Measurements from ENCODE around the gene SCFD2. TPM values are rescaled to one million over a fixed set of nuclear protein-coding genes. Genes with fewer than 3 reads are reported as not detected.

Gene SCFD2
- polyA plus RNA-seq, 1 of the 3 experiments (the other 2 are of a cell fraction) = 14.1 TPM

DNA sequence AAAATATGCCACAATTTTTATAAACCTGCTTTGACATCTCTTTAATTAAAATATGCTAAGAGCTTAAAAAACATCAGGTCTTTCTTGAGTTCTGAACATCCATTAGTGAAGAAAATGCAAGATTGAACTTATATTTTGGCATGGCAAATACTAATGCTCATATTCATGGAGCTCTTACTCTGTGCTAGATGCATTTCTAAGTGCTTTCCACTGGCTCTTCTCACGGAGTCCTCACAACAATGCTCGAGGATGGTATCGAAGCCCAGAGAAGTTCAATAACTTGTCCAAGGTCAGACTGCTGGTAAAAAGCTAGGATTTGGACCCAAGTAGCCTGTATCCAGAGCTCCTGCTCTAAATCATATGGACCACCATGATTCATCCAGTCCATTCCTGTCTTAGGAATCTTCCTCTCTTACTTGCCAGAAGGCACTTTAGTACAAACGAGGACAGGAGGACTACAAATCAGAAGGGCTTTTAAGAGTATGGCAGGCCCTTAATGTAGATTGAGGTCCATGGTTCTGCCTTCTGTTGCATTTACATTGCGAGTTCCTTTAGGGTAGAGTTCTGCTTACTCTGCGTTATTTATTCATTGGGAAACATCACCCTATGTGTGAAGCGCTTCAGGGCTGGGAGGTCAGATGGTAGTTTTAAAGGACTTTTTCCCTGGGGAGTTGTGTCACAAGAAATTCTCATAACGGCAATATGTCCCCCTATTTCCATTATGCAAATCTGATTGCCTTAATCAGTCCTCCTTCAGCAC is 304.6 kb downstream of the SCFD2 start:
- no peak overlapping the region for H3K4me3 ChIP-seq (ENCODE audit: low read depth in 2 of 2, low read length in 1 of 2)
- no peak overlapping the region for H3K9ac ChIP-seq
- no peaks in the 10 kb centered on the region for H3K9me3 ChIP-seq
- no peaks in the 10 kb centered on the region for H3K9me2 ChIP-seq
- CTCF ChIA-PET = interaction anchor here (0.6 to 0.7 kb wide), 2 partner anchors 1678 to 1862 kb away, joined by 3 read pairs; no protein-coding TSS in a partner anchor
- H3K36me3 ChIP-seq (replicated peaks in 1 of 2; ENCODE audit: control insufficient read depth in 1 of 2, insufficient read depth in 2 of 2, low read length in 1 of 2) = no peaks in the 10 kb centered on the region
- POLR2A ChIA-PET = no interaction called here
- H3K27me3 ChIP-seq (ENCODE audit: insufficient read depth) = no peaks in the 10 kb centered on the region
- 98% methylated on average over 8 of the region's 8 CpGs for WGBS (ENCODE audit: low lambda C conversion rate)
- H2AFZ ChIP-seq (ENCODE audit: low read depth) = no peak overlapping the region
- no peak for DNase-seq
- H3F3A ChIP-seq (replicated peaks; ENCODE audit: insufficient read depth) = no peaks in the 10 kb centered on the region
- H3K27ac ChIP-seq (ENCODE audit: low read depth in 2 of 2, low read length in 1 of 2) = peak overlapping the region in 1 of 2 experiments; percentile 60; a peak in 2 of 4 replicates
- no peaks in the 10 kb centered on the region for H4K20me1 ChIP-seq (ENCODE audit: insufficient read depth)
- no peak overlapping the region for H3K4me2 ChIP-seq
- no peaks in the 10 kb centered on the region; the same call in 1 of the 2 replicates for H3K79me2 ChIP-seq (ENCODE audit: insufficient read depth)
- peaks cover 0 to 10% of the 10 kb centered on the region in 2 experiments; a peak in 2 of 4 replicates for H3K4me1 ChIP-seq (ENCODE audit: control insufficient read depth in 1 of 2, insufficient read depth in 2 of 2, low read depth in 1 of 2, low read length in 1 of 2)
- TF ChIP-seq, protein P1, sequence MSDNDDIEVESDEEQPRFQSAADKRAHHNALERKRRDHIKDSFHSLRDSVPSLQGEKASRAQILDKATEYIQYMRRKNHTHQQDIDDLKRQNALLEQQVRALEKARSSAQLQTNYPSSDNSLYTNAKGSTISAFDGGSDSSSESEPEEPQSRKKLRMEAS (IDR thresholded peaks at IDR 0.05; ENCODE audit: low read depth) = no peak
- TF ChIP-seq, protein P2, sequence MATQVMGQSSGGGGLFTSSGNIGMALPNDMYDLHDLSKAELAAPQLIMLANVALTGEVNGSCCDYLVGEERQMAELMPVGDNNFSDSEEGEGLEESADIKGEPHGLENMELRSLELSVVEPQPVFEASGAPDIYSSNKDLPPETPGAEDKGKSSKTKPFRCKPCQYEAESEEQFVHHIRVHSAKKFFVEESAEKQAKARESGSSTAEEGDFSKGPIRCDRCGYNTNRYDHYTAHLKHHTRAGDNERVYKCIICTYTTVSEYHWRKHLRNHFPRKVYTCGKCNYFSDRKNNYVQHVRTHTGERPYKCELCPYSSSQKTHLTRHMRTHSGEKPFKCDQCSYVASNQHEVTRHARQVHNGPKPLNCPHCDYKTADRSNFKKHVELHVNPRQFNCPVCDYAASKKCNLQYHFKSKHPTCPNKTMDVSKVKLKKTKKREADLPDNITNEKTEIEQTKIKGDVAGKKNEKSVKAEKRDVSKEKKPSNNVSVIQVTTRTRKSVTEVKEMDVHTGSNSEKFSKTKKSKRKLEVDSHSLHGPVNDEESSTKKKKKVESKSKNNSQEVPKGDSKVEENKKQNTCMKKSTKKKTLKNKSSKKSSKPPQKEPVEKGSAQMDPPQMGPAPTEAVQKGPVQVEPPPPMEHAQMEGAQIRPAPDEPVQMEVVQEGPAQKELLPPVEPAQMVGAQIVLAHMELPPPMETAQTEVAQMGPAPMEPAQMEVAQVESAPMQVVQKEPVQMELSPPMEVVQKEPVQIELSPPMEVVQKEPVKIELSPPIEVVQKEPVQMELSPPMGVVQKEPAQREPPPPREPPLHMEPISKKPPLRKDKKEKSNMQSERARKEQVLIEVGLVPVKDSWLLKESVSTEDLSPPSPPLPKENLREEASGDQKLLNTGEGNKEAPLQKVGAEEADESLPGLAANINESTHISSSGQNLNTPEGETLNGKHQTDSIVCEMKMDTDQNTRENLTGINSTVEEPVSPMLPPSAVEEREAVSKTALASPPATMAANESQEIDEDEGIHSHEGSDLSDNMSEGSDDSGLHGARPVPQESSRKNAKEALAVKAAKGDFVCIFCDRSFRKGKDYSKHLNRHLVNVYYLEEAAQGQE (IDR thresholded peaks at IDR 0.05; ENCODE audit: low read depth, low read length) = no peak
- no peak for TF ChIP-seq SMC3 (IDR thresholded peaks at IDR 0.05; ENCODE audit: low read depth, low read length)
- TF ChIP-seq FOSL2 (IDR thresholded peaks at IDR 0.05; ENCODE audit: borderline replicate concordance, low read depth) = no peak
- TF ChIP-seq MEF2A (IDR thresholded peaks at IDR 0.05; ENCODE audit: borderline replicate concordance, low read depth) = no peak
- TF ChIP-seq FOXM1 (IDR thresholded peaks at IDR 0.05; ENCODE audit: low read depth) = no peak
- no peak for TF ChIP-seq EZH2phosphoT487 (IDR thresholded peaks at IDR 0.05; ENCODE audit: borderline replicate concordance, low read depth)
- no peak for TF ChIP-seq RFX5 (IDR thresholded peaks at IDR 0.05; ENCODE audit: low read length)
- TF ChIP-seq ELF1 (IDR thresholded peaks at IDR 0.05) = no peak

GRCh38 chr4:53060278-53060677 is 305.6 kb downstream of the SCFD2 start:
- Histone ChIP-seq H3K79me2 (ENCODE audit: insufficient read depth) (no peaks in the 10 kb centered on the region; the same call in 1 of the 2 replicates), H4K20me1 (ENCODE audit: insufficient read depth) (no peaks in the 10 kb centered on the region), H3K4me3 (ENCODE audit: low read depth in 2 of 2, low read length in 1 of 2) (no peak overlapping the region), H3K9me2 (no peaks in the 10 kb centered on the region), H3K9ac (no peak overlapping the region), H2AFZ (ENCODE audit: low read depth) (no peak overlapping the region), H3F3A (replicated peaks; ENCODE audit: insufficient read depth) (no peaks in the 10 kb centered on the region), H3K36me3 (replicated peaks in 1 of 2; ENCODE audit: control insufficient read depth in 1 of 2, insufficient read depth in 2 of 2, low read length in 1 of 2) (no peaks in the 10 kb centered on the region), H3K9me3 (no peaks in the 10 kb centered on the region), H3K4me2 (no peak overlapping the region), H3K4me1 (ENCODE audit: control insufficient read depth in 1 of 2, insufficient read depth in 2 of 2, low read depth in 1 of 2, low read length in 1 of 2) (peaks cover 0 to 19% of the 10 kb centered on the region in 2 experiments; a peak in 2 of 4 replicates), H3K27ac (ENCODE audit: low read depth in 2 of 2, low read length in 1 of 2) (peak overlapping the region in 1 of 2 experiments; percentile 28; a peak in 1 of 4 replicates), H3K27me3 (ENCODE audit: insufficient read depth) (no peaks in the 10 kb centered on the region)
- 63% methylated on average over 3 of the region's 3 CpGs for WGBS (ENCODE audit: low lambda C conversion rate)
- POLR2A ChIA-PET = no interaction called here
- no peak for TF ChIP-seq SIN3A (IDR thresholded peaks at IDR 0.05; ENCODE audit: borderline replicate concordance, low read depth, low read length)
- TF ChIP-seq JUND (IDR thresholded peaks at IDR 0.05) = no peak
- no peak for TF ChIP-seq RXRA (IDR thresholded peaks at IDR 0.05; ENCODE audit: borderline replicate concordance, low read depth)
- TF ChIP-seq ELF1 (IDR thresholded peaks at IDR 0.05) = no peak
- TF ChIP-seq, protein P2 (IDR thresholded peaks at IDR 0.05; ENCODE audit: low read depth, low read length) = no peak
- DNase-seq = no peak
- CTCF ChIA-PET = interaction anchor here (0.6 kb wide), 1 partner anchor 1679 kb away, joined by 3 read pairs; no protein-coding TSS in a partner anchor
